Omental fat pad (tissue), 4 donors: ENCODE measurements around the gene CLGN. TPM values are rescaled to one million over a fixed set of nuclear protein-coding genes. Genes with fewer than 3 reads are reported as not detected.
A peak's percentile ranks its signal among the peaks of the same experiment; 100 is the strongest.

Source experiments
- ATAC-seq: fragments of 150-250 bp; one replicate; pipeline ENCODE4 v1.9.1; 2016; ENCODE audit warnings: mild to moderate bottlenecking, moderate library complexity; ENCODE audit not compliant: low FRiP score
- DNase-seq: peaks from one replicate; pipeline ENCODE4 v3.0.0-alpha.2; 2019; ENCODE audit warnings: low spot score
- total RNA-seq, 4 donors: library from RNA; depleted of rRNA; stranded (reverse); fragments of >200 nt; gene quantifications; one replicate each; pipeline ENCODE4 v1.1.0, GENCODE V29; 2016
- TF ChIP-seq, protein P1 (sequence below), 3 donors: fragments of 450-650 bp; IDR thresholded peaks; one replicate each; pipeline ENCODE4 v1.5.1; 2016 to 2017; ENCODE audit warnings: antibody characterized with exemption in 3 of 3, mild to moderate bottlenecking in 3 of 3, moderate library complexity in 2 of 3

CLGN gene, protein sequence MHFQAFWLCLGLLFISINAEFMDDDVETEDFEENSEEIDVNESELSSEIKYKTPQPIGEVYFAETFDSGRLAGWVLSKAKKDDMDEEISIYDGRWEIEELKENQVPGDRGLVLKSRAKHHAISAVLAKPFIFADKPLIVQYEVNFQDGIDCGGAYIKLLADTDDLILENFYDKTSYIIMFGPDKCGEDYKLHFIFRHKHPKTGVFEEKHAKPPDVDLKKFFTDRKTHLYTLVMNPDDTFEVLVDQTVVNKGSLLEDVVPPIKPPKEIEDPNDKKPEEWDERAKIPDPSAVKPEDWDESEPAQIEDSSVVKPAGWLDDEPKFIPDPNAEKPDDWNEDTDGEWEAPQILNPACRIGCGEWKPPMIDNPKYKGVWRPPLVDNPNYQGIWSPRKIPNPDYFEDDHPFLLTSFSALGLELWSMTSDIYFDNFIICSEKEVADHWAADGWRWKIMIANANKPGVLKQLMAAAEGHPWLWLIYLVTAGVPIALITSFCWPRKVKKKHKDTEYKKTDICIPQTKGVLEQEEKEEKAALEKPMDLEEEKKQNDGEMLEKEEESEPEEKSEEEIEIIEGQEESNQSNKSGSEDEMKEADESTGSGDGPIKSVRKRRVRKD
- under 1 TPM; 0.19 to 0.48 (median 0.38) TPM for total RNA-seq

DNA sequence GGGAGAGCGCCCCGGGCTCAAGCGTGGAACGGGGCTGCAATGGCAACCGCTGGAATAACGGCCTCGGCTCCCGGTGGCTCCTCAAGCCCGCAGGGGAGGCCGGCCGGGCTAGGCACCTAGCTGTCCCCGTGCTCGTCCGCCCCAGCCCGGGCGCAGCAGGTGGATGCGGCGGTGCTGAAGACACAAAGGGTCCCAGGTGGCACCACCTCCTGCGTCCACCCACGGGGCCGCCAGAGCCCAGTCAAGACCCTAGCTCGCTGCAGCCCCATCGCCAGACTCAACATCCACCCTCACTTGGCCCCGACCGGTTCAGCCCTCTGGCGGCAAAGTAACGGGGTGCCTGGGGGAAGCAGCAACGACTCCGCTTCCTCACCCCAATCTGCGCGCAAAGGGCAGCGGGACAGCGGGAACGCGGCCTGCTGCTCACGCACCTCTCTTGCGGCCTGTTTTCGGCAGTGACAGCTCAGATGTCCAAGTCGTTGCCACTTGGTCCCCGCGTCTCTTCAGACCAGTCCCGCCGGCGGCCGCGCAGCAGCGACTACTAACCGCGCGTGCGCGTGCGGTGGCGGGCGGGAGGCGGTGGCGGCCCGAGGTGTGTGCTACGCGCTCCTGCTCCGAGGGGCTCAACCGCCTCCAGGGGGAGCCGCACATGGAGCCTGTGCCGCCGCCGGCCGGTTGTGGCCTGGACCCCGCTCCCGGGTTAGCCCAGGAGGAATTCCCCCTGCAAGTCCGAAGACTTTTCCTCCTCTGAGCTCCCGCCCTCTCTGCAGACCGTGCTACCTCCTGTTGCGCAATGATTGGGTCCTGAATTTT lies at the start of gene CLGN:
Gene CLGN (minus strand): TSS at position 543 of the 813 bp plus-strand sequence. CDS start 14,570 bp downstream, outside the sequence.
- TF ChIP-seq, protein P1, sequence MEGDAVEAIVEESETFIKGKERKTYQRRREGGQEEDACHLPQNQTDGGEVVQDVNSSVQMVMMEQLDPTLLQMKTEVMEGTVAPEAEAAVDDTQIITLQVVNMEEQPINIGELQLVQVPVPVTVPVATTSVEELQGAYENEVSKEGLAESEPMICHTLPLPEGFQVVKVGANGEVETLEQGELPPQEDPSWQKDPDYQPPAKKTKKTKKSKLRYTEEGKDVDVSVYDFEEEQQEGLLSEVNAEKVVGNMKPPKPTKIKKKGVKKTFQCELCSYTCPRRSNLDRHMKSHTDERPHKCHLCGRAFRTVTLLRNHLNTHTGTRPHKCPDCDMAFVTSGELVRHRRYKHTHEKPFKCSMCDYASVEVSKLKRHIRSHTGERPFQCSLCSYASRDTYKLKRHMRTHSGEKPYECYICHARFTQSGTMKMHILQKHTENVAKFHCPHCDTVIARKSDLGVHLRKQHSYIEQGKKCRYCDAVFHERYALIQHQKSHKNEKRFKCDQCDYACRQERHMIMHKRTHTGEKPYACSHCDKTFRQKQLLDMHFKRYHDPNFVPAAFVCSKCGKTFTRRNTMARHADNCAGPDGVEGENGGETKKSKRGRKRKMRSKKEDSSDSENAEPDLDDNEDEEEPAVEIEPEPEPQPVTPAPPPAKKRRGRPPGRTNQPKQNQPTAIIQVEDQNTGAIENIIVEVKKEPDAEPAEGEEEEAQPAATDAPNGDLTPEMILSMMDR (IDR thresholded peaks at IDR 0.05): no peak
- DNase-seq (no peak), ATAC-seq (peak; percentile 90)

DNA sequence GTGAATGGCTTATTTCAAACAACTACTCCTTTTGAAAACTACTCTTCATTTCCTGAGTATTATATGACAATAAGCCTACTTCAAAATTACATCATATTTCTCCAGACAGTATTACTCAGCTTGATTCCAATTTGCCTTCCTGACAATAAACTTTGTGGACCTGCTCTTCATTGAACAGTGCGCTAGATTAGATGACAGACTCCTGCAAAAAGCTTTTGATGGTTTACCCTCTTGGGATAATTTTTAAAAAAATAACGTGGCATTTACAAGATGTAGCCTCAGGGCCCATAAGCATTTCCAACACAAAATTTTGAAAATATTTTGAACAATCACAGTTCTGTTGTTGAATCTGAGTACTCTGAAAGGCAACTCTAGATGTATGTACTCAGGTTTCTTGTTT lies 44.7 kb upstream of the CLGN start:
- ATAC-seq (no peak), DNase-seq (no peak)
- TF ChIP-seq, protein P1 (IDR thresholded peaks at IDR 0.05): no peak

DNA sequence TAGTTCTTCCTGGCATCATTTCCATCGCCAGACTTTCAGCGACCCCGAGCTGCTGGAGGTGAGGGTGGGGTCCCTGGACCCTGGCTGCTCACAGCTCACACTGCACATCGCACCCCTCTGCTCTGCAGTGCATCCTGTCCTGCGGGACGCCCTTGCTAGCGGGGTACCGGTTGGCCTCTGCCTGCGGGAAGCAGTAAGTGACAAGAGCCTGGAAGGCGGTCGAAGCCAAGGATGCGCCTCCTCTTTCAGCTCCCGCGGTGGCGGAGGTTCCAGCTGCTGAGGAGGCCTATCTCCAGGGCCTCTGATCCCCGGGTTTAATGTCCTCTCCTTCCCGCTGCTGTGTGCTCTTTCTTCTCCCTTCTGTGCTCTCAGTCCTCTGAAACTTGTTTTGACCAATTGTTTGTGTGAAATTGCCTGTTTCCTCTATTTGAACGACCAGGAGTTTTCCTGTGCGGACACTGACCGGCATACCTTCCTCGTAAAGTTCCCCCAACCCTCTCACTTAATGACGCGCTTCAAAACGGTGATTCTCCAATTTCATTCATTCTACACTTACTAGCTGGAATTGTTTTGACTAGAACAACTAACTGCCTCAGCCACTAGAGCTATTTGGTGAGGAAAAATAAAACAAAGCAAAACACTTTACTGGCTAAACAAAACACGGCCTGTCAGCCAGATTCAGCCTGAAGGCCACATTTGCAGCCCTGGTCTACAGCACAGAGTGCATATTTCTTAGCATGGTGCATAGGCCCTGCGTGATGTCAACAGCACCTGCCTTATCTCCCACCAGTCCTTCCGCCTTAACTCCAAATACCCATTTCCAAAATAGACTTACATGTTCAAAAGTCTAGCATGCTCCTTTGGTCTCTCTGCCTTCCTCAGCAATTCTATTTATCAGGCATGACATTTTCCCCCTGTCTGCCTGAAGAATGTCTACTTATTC lies 42.6 kb upstream of the CLGN start:
- TF ChIP-seq, protein P1 (IDR thresholded peaks at IDR 0.05): no peak
- no peak for DNase-seq
- ATAC-seq: no peak

DNA sequence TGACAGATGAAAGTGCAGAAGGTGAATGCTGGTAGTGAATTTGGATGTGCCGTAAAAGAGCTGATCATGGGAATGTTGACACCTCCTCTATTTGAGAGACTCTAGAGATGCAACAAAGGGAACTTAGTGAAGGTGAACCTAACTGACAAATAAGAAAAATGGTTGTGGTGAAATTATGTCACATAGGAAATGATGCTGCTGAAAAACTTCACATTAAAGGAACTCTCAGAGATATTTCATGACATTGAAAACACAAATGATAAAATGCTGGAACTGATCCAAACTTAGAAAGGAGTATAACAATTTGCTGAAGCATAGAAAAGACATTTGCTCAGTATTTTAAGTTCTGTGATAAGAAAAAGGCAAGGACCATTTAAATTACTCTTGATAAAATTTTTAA lies 38.7 kb upstream of the CLGN start:
- no peak for DNase-seq
- no peak for ATAC-seq
- TF ChIP-seq, protein P1 (IDR thresholded peaks at IDR 0.05): no peak

DNA sequence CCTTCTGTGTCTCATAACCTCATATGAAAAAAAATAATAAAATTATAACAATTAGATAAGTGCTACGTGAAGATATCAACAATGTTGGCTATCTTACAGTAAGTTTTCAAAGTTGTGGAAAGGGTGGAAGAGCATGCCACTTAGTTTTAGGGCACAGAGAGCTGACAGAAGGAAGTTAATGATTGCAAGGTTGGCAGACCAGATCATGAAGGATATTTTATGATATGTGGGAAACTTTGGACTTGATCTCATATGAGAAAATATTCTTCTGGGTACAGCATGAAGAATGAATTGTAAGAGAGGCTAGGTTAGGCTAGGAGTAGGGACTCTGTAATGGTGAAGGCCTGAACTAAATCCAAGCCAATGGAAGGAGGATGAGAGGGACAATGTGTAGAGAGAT lies 36.2 kb upstream of the CLGN start:
- ATAC-seq (no peak), DNase-seq (no peak)
- TF ChIP-seq, protein P1 (IDR thresholded peaks at IDR 0.05): no peak

DNA sequence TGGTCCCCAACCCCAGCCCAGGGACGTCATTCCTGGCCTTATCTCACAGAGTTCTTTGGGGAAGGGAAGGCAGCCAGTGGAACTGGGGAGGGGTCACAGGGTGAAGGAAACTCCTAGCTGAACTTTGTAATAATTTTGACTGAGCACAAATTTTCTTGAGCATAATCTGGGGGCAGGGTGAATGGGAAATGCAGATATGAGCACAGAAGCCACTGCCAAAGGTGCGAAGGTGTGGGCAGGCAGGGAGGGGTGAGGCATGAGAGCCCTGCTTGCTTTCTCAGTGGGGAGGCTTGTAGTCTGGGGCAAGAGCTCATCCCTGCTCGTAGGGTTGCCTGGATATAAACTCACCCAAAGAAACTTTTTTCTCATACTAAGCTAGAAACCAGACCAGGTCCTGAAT lies 35.7 kb upstream of the CLGN start:
- ATAC-seq: no peak
- TF ChIP-seq, protein P1 (IDR thresholded peaks at IDR 0.05): no peak
- no peak for DNase-seq
